Measurements from ENCODE around the gene GRAMD1B. TPM values are rescaled to one million over a fixed set of nuclear protein-coding genes. Genes with fewer than 3 reads are reported as not detected.

The GRAMD1B gene
- total RNA-seq, 1 experiment from 2014 or later = 5.8 TPM

DNA sequence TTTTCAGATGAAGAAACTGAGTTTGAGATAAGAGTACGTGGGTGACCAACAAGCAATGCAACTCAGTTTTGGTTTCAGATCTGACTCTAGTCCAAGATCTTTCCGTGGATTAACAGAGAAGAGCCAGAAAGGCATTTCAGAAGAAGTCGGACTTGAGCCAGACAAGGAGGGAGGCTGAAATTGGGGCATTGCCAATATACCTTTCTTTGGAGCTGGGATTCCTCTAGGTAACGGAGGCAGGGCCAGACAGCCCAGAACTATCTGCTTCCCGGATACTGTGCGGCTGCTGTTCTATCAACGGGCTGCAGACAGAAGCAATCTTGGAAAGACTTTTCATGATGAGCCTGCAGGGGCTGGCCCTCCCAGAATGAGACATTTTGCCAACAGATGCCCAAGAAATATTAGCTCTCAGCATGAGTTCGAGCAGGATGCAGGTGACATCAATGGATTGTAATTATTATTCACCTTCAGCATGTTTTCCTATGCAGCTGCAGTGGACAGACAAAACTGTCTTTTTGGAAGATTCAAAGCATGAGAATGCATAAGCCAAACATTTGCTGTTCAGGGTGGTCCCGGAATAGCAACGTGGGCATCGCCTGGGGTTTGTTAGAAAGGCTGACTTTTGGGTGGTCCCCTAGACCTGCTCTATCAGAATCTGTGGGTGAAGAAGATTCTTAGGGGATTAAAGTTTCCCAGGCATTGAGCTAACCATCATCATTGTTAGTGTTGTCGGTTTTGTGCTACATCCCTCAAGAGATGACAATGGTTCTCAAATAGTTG, 128.7 kb downstream of the GRAMD1B start:
- Histone ChIP-seq H3K4me3 (no peak overlapping the region), H3K4me1 (replicated peaks; ENCODE audit: insufficient read depth) (no peaks in the 10 kb centered on the region), H3K9me2 (ENCODE audit: insufficient read depth) (no peaks in the 10 kb centered on the region), H3K9me3 (ENCODE audit: insufficient read depth, low read depth) (no peaks in the 10 kb centered on the region), H3K27ac (no peak overlapping the region), H3K27me3 (ENCODE audit: insufficient read depth, low read depth) (no peaks in the 10 kb centered on the region), H3F3A (ENCODE audit: insufficient read depth, low read depth) (no peaks in the 10 kb centered on the region), H3K4me2 (no peak overlapping the region), H3K79me2 (ENCODE audit: low read depth) (no peaks in the 10 kb centered on the region), H3K36me3 (ENCODE audit: low read depth) (no peaks in the 10 kb centered on the region), H2AFZ (no peak overlapping the region), H4K20me1 (ENCODE audit: insufficient read depth) (no peaks in the 10 kb centered on the region)
- no TSS peak for BruUV-seq (replicated peaks)
- ChIA-PET POLR2A (ENCODE audit: unreplicated experiment) (interaction anchor here (0.6 kb wide), 1 partner anchor 505 kb away, joined by 4 read pairs; no protein-coding TSS in a partner anchor), CTCF (no interaction called here)
- intact Hi-C loops (cut with micrococcal nuclease; ENCODE audit: unreplicated experiment) = loop anchor here (10.0 kb wide), 1 partner anchor 454 kb away; no protein-coding TSS in a partner anchor
- DNase-seq = no peak
- TF ChIP-seq, protein P1, sequence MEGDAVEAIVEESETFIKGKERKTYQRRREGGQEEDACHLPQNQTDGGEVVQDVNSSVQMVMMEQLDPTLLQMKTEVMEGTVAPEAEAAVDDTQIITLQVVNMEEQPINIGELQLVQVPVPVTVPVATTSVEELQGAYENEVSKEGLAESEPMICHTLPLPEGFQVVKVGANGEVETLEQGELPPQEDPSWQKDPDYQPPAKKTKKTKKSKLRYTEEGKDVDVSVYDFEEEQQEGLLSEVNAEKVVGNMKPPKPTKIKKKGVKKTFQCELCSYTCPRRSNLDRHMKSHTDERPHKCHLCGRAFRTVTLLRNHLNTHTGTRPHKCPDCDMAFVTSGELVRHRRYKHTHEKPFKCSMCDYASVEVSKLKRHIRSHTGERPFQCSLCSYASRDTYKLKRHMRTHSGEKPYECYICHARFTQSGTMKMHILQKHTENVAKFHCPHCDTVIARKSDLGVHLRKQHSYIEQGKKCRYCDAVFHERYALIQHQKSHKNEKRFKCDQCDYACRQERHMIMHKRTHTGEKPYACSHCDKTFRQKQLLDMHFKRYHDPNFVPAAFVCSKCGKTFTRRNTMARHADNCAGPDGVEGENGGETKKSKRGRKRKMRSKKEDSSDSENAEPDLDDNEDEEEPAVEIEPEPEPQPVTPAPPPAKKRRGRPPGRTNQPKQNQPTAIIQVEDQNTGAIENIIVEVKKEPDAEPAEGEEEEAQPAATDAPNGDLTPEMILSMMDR (conservative IDR thresholded peaks at IDR 0.05) = no peak
- no peak for TF ChIP-seq EZH2 (IDR thresholded peaks at IDR 0.05; ENCODE audit: low read depth)

DNA sequence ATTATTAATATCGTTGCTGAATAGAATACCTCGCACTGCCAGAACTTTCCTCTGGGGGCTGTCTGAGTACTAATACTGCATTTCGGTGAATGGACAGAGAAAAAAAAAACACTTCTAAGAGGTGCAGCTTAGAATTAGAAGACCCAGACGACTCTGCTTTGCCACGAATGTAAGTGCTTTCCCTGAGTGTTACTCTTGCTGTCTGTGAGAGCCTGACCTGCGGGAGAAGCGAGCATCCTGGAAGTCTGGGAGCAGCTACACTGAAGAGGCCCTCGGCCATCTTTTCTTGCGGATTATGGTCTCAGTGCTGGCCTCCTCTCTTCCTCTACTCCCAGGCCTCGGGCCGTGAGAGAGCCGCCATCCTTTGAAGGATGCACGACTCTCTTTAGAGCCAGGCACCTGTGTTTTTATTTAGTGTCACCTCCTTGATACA, 129.5 kb downstream of the GRAMD1B start:
- no peaks in the 10 kb centered on the region for H3K27me3 ChIP-seq (ENCODE audit: insufficient read depth, low read depth)
- BruUV-seq (replicated peaks) = no TSS peak
- no peaks in the 10 kb centered on the region for H3K9me3 ChIP-seq (ENCODE audit: insufficient read depth, low read depth)
- DNase-seq = no peak
- H3K36me3 ChIP-seq (ENCODE audit: low read depth) = no peaks in the 10 kb centered on the region
- ChIA-PET CTCF (no interaction called here), POLR2A (ENCODE audit: unreplicated experiment) (interaction anchor here (0.6 kb wide), 1 partner anchor 506 kb away, joined by 4 read pairs; no protein-coding TSS in a partner anchor)
- H2AFZ ChIP-seq = no peak overlapping the region
- no peak overlapping the region for H3K27ac ChIP-seq
- H3K79me2 ChIP-seq (ENCODE audit: low read depth) = no peaks in the 10 kb centered on the region
- no peaks in the 10 kb centered on the region for H3K9me2 ChIP-seq (ENCODE audit: insufficient read depth)
- H3K4me1 ChIP-seq (replicated peaks; ENCODE audit: insufficient read depth) = no peaks in the 10 kb centered on the region
- no peak for TF ChIP-seq EZH2 (IDR thresholded peaks at IDR 0.05; ENCODE audit: low read depth)
- TF ChIP-seq, protein P1 (conservative IDR thresholded peaks at IDR 0.05) = no peak
- no peaks in the 10 kb centered on the region for H3F3A ChIP-seq (ENCODE audit: insufficient read depth, low read depth)
- H3K4me3 ChIP-seq = no peak overlapping the region
- intact Hi-C loops (cut with micrococcal nuclease; ENCODE audit: unreplicated experiment) = loop anchor here (10.0 kb wide), 1 partner anchor 455 kb away; no protein-coding TSS in a partner anchor
- H4K20me1 ChIP-seq (ENCODE audit: insufficient read depth) = no peaks in the 10 kb centered on the region
- H3K4me2 ChIP-seq = no peak overlapping the region

DNA sequence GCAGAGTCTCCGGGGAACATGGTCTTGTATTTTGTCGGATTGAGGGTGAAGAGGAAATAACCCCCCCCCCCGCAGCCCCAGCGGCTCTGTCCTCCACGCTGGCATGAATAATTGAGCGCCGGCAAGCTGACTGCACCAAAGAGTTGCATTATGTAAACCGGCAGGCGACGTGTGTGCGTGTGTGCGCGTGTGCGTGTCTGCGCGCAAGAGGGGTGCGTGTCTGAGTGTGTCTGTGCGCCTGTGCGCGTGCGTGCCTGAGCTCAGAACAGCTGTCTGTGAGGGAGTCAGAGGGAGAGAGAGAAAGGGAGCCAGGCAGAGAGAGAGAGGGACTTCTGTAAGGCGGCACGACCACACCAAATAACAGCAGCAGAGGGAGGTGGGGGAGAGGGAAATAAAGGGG, 129.9 kb downstream of the GRAMD1B start:
- no TSS peak for BruUV-seq (replicated peaks)
- DNase-seq = no peak

More for the DNA sequence above, 129.9 kb downstream of the GRAMD1B start:
- CTCF ChIA-PET = no interaction called here
- Histone ChIP-seq H3K4me2 (no peak overlapping the region), H2AFZ (no peak overlapping the region), H4K20me1 (ENCODE audit: insufficient read depth) (no peaks in the 10 kb centered on the region), H3K27me3 (ENCODE audit: insufficient read depth, low read depth) (no peaks in the 10 kb centered on the region), H3K27ac (no peak overlapping the region), H3K36me3 (ENCODE audit: low read depth) (no peaks in the 10 kb centered on the region), H3K79me2 (ENCODE audit: low read depth) (no peaks in the 10 kb centered on the region), H3K4me1 (replicated peaks; ENCODE audit: insufficient read depth) (no peaks in the 10 kb centered on the region), H3K4me3 (no peak overlapping the region), H3K9me2 (ENCODE audit: insufficient read depth) (no peaks in the 10 kb centered on the region), H3K9me3 (ENCODE audit: insufficient read depth, low read depth) (no peaks in the 10 kb centered on the region), H3F3A (ENCODE audit: insufficient read depth, low read depth) (no peaks in the 10 kb centered on the region)
- intact Hi-C loops (cut with micrococcal nuclease; ENCODE audit: unreplicated experiment) = no loop called here
- TF ChIP-seq EZH2 (IDR thresholded peaks at IDR 0.05; ENCODE audit: low read depth) = no peak
- TF ChIP-seq, protein P1 (conservative IDR thresholded peaks at IDR 0.05) = no peak
- POLR2A ChIA-PET (ENCODE audit: unreplicated experiment) = no interaction called here
